ENCODE measurements around the gene AUP1.

DNA sequence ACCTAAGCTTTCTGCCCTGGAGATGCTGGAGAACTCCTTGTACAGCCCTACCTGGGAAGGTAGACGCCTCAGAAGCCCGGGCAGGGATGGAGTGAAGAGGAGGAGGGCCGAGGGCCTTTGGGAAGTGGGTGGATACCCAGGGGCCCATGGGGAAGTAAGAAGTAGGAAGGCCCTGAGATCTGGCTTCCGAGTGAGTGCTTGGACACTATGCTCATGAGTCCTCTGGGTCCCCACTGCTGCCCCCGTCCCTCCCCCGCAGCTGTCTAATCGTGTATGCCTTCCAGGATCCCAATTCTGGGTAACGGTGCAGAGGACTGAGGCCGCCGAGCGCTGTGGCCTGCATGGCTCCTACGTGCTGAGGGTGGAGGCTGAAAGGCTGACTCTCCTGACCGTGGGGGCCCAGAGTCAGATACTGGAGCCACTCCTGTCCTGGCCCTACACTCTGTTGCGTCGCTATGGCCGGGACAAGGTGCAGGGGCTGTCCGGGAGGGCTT, 26.2 kb upstream of the AUP1 start:
- TF ChIP-seq POLR2AphosphoS5 (IDR thresholded peaks at IDR 0.05): no peak
- TF ChIP-seq, protein P1, sequence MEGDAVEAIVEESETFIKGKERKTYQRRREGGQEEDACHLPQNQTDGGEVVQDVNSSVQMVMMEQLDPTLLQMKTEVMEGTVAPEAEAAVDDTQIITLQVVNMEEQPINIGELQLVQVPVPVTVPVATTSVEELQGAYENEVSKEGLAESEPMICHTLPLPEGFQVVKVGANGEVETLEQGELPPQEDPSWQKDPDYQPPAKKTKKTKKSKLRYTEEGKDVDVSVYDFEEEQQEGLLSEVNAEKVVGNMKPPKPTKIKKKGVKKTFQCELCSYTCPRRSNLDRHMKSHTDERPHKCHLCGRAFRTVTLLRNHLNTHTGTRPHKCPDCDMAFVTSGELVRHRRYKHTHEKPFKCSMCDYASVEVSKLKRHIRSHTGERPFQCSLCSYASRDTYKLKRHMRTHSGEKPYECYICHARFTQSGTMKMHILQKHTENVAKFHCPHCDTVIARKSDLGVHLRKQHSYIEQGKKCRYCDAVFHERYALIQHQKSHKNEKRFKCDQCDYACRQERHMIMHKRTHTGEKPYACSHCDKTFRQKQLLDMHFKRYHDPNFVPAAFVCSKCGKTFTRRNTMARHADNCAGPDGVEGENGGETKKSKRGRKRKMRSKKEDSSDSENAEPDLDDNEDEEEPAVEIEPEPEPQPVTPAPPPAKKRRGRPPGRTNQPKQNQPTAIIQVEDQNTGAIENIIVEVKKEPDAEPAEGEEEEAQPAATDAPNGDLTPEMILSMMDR (IDR thresholded peaks at IDR 0.05): no peak
